A673 (cell line): ENCODE results near the gene DAPK1.

Experiments used
- EZH2 ChIP-seq: fragments of 200-600 bp; sonication (generic); IDR thresholded peaks from 2 replicates; pipeline ENCODE4 v1.6.1; 2017; ENCODE audit warnings: borderline replicate concordance, low read depth, mild to moderate bottlenecking, mixed read lengths, antibody characterized with exemption, low read length; ENCODE audit not compliant: poor library complexity, severe bottlenecking
- TF ChIP-seq, protein P1 (sequence below): fragments of 300-800, 200-600 bp; sonication (generic); conservative IDR thresholded peaks from 2 replicates; pipeline ENCODE4 v1.5.1; 2017; ENCODE audit warnings: low read depth, mild to moderate bottlenecking, antibody characterized with exemption, low read length, moderate library complexity, mixed read lengths

GRCh38 chr9:87540444-87541105, 42.9 kb downstream of the DAPK1 start:
- TF ChIP-seq, protein P1, sequence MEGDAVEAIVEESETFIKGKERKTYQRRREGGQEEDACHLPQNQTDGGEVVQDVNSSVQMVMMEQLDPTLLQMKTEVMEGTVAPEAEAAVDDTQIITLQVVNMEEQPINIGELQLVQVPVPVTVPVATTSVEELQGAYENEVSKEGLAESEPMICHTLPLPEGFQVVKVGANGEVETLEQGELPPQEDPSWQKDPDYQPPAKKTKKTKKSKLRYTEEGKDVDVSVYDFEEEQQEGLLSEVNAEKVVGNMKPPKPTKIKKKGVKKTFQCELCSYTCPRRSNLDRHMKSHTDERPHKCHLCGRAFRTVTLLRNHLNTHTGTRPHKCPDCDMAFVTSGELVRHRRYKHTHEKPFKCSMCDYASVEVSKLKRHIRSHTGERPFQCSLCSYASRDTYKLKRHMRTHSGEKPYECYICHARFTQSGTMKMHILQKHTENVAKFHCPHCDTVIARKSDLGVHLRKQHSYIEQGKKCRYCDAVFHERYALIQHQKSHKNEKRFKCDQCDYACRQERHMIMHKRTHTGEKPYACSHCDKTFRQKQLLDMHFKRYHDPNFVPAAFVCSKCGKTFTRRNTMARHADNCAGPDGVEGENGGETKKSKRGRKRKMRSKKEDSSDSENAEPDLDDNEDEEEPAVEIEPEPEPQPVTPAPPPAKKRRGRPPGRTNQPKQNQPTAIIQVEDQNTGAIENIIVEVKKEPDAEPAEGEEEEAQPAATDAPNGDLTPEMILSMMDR, result no peak
- no peak for TF ChIP-seq EZH2
